ENCODE data around the gene GEMIN5. TPM values are rescaled to one million over a fixed set of nuclear protein-coding genes. Genes with fewer than 3 reads are reported as not detected.

GEMIN5 gene
- polyA plus RNA-seq, 2 of the 4 experiments (the other 2 are of a cell fraction): 20.2 to 22.6 TPM

DNA sequence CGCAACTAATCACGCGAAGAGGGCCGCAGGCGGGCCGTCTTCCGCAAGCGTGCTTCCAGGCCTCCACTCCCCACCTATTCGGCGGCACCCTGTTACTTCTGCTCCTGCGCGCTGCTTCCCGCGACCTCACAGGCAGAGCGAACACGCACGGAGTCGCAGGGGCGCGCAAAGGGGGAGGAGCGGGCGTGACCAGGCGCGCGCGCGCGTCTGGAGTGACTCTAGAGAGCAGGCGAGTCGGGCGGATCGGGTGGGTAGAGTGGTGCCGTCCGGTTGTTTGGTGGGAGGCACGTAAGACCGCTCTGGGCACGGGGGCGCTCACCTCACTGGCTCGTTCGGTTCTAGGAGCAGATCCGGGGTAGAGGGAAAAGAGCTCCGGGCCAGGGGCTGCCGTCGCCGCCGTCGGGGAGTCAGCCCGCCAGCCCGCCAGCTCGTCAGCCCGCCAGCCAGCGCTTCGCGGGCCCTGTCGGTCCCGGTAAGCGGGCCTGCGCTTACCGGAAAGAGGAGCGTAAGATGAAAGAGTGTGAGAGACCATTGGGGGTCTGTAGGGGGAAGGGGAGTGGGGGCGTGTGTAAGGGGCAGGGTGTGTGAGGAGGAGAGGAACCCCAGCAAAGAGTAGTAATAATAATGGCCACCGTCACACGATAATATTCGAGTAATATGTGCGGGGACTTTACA, 79.6 kb downstream of the GEMIN5 start, which contains the start of gene CNOT8 (continued):
- TF ChIP-seq, protein P1, sequence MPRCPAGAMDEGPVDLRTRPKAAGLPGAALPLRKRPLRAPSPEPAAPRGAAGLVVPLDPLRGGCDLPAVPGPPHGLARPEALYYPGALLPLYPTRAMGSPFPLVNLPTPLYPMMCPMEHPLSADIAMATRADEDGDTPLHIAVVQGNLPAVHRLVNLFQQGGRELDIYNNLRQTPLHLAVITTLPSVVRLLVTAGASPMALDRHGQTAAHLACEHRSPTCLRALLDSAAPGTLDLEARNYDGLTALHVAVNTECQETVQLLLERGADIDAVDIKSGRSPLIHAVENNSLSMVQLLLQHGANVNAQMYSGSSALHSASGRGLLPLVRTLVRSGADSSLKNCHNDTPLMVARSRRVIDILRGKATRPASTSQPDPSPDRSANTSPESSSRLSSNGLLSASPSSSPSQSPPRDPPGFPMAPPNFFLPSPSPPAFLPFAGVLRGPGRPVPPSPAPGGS (IDR thresholded peaks at IDR 0.05): peak; percentile 65; the same call in 2 of the 3 replicates
- TF ChIP-seq KDM1A (IDR thresholded peaks at IDR 0.05; ENCODE audit: low read depth): no peak
- no peak for TF ChIP-seq FOSB (CRISPR knock-in tag; IDR thresholded peaks at IDR 0.05)
- TF ChIP-seq, protein P2, sequence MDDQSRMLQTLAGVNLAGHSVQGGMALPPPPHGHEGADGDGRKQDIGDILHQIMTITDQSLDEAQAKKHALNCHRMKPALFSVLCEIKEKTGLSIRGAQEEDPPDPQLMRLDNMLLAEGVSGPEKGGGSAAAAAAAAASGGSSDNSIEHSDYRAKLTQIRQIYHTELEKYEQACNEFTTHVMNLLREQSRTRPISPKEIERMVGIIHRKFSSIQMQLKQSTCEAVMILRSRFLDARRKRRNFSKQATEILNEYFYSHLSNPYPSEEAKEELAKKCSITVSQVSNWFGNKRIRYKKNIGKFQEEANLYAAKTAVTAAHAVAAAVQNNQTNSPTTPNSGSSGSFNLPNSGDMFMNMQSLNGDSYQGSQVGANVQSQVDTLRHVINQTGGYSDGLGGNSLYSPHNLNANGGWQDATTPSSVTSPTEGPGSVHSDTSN (IDR thresholded peaks at IDR 0.05): peak; percentile 48
- TF ChIP-seq SMC3 (IDR thresholded peaks at IDR 0.05): no peak
- TF ChIP-seq MAX (IDR thresholded peaks at IDR 0.05): peak; percentile 84
- TF ChIP-seq FOXS1 (CRISPR knock-in tag; IDR thresholded peaks at IDR 0.05): 0 out of 2 replicates have a peak, but pooled peaks have one; percentile 6
- no peak for TF ChIP-seq CHD2 (IDR thresholded peaks at IDR 0.05; ENCODE audit: low read length, partially characterized antibody)
- no peak for TF ChIP-seq USF2 (IDR thresholded peaks at IDR 0.05)
- no peak for TF ChIP-seq HOXB13 (CRISPR knock-in tag; IDR thresholded peaks at IDR 0.05; ENCODE audit: low read depth)
- TF ChIP-seq RARB (CRISPR knock-in tag; IDR thresholded peaks at IDR 0.05): no peak
- TF ChIP-seq CHD4 (IDR thresholded peaks at IDR 0.05; ENCODE audit: borderline replicate concordance): no peak
- no peak for TF ChIP-seq ZNF302 (CRISPR knock-in tag; IDR thresholded peaks at IDR 0.05)
- no peak for TF ChIP-seq MAZ (IDR thresholded peaks at IDR 0.05; ENCODE audit: borderline replicate concordance, low read depth, low read length)
- TF ChIP-seq BHLHE40 (IDR thresholded peaks at IDR 0.05; ENCODE audit: low read depth, low read length): no peak
- no peak for TF ChIP-seq NPAS2 (CRISPR knock-in tag; IDR thresholded peaks at IDR 0.05; ENCODE audit: borderline replicate concordance)
- no peak for TF ChIP-seq ELK1 (IDR thresholded peaks at IDR 0.05; ENCODE audit: low read depth, low read length)
- TF ChIP-seq ESRRA (IDR thresholded peaks at IDR 0.05; ENCODE audit: borderline replicate concordance, low read length): no peak
- TF ChIP-seq ZSCAN20 (CRISPR knock-in tag; IDR thresholded peaks at IDR 0.05): no peak
- no peak for TF ChIP-seq CBX8 (IDR thresholded peaks at IDR 0.05)
- TF ChIP-seq EHF (CRISPR knock-in tag; IDR thresholded peaks at IDR 0.05): no peak
- peak; percentile 78 to 86 for TF ChIP-seq JUN (IDR thresholded peaks at IDR 0.05)
- no peak for TF ChIP-seq EP300 (IDR thresholded peaks at IDR 0.05)
- no peak for TF ChIP-seq JUNB (IDR thresholded peaks at IDR 0.05)
- TF ChIP-seq CEBPB (IDR thresholded peaks at IDR 0.05): no peak
- TF ChIP-seq NFE2L2 (conservative IDR thresholded peaks at IDR 0.05; ENCODE audit: low read length): no peak
- no peak for TF ChIP-seq HOXB5 (CRISPR knock-in tag; IDR thresholded peaks at IDR 0.05)
- no peak for TF ChIP-seq FOSL2 (IDR thresholded peaks at IDR 0.05)
- TF ChIP-seq FOSL2 (CRISPR knock-in tag; IDR thresholded peaks at IDR 0.05): peak; percentile 26; the same call in 1 of the 2 replicates
- TF ChIP-seq, protein P3, sequence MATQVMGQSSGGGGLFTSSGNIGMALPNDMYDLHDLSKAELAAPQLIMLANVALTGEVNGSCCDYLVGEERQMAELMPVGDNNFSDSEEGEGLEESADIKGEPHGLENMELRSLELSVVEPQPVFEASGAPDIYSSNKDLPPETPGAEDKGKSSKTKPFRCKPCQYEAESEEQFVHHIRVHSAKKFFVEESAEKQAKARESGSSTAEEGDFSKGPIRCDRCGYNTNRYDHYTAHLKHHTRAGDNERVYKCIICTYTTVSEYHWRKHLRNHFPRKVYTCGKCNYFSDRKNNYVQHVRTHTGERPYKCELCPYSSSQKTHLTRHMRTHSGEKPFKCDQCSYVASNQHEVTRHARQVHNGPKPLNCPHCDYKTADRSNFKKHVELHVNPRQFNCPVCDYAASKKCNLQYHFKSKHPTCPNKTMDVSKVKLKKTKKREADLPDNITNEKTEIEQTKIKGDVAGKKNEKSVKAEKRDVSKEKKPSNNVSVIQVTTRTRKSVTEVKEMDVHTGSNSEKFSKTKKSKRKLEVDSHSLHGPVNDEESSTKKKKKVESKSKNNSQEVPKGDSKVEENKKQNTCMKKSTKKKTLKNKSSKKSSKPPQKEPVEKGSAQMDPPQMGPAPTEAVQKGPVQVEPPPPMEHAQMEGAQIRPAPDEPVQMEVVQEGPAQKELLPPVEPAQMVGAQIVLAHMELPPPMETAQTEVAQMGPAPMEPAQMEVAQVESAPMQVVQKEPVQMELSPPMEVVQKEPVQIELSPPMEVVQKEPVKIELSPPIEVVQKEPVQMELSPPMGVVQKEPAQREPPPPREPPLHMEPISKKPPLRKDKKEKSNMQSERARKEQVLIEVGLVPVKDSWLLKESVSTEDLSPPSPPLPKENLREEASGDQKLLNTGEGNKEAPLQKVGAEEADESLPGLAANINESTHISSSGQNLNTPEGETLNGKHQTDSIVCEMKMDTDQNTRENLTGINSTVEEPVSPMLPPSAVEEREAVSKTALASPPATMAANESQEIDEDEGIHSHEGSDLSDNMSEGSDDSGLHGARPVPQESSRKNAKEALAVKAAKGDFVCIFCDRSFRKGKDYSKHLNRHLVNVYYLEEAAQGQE (IDR thresholded peaks at IDR 0.05): no peak
- TF ChIP-seq RAD21 (conservative IDR thresholded peaks at IDR 0.05 in 1 of 2, IDR thresholded peaks at IDR 0.05 in 1 of 2): no peak
- TF ChIP-seq RNF2 (IDR thresholded peaks at IDR 0.05; ENCODE audit: borderline replicate concordance, low read depth): no peak
- no peak for TF ChIP-seq HDAC2 (IDR thresholded peaks at IDR 0.05)
- no peak for TF ChIP-seq NR3C1 (IDR thresholded peaks at IDR 0.05)
- TF ChIP-seq RCOR1 (IDR thresholded peaks at IDR 0.05; ENCODE audit: low read depth, low read length): no peak
- peak; percentile 25 for TF ChIP-seq GATA3 (IDR thresholded peaks at IDR 0.05; ENCODE audit: borderline replicate concordance)
- TF ChIP-seq ZC3H11A (IDR thresholded peaks at IDR 0.05): no peak
- TF ChIP-seq TP53 (CRISPR knock-in tag; IDR thresholded peaks at IDR 0.05): no peak
